ENCODE results near the gene TCERG1L.

DNA sequence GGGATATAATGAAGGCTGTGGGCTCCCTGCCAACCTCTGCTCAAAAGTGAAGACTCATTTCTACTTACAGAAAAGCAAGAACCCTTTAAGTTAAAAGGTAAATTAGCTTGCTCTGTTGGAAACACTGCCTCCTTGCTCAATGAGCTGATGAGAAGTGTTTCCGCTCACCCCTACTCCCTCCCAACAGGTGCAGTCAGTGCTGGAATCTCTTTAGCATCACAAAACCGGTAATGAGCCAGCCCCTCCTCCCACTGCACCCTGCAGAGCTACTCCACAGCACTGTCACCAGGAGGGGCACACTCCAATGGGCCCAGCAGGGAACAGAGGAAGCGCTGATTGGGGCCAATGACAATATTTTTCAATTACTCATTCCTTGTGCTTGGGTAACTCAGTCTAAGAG lies 262.5 kb downstream of the TCERG1L start:
- TF ChIP-seq TAF1 (IDR thresholded peaks at IDR 0.05; ENCODE audit: low read depth) (no peak), MXI1 (conservative IDR thresholded peaks at IDR 0.05; ENCODE audit: poor library complexity, severe bottlenecking) (no peak), EP300 (conservative IDR thresholded peaks at IDR 0.05; ENCODE audit: poor library complexity, severe bottlenecking) (no peak), EZH2 (IDR thresholded peaks at IDR 0.05; ENCODE audit: borderline replicate concordance, insufficient read depth, low read length, poor library complexity, severe bottlenecking) (no peak), POLR2AphosphoS5 (IDR thresholded peaks at IDR 0.05) (no peak), RAD21 (conservative IDR thresholded peaks at IDR 0.05) (no peak)
- TF ChIP-seq, protein P1, sequence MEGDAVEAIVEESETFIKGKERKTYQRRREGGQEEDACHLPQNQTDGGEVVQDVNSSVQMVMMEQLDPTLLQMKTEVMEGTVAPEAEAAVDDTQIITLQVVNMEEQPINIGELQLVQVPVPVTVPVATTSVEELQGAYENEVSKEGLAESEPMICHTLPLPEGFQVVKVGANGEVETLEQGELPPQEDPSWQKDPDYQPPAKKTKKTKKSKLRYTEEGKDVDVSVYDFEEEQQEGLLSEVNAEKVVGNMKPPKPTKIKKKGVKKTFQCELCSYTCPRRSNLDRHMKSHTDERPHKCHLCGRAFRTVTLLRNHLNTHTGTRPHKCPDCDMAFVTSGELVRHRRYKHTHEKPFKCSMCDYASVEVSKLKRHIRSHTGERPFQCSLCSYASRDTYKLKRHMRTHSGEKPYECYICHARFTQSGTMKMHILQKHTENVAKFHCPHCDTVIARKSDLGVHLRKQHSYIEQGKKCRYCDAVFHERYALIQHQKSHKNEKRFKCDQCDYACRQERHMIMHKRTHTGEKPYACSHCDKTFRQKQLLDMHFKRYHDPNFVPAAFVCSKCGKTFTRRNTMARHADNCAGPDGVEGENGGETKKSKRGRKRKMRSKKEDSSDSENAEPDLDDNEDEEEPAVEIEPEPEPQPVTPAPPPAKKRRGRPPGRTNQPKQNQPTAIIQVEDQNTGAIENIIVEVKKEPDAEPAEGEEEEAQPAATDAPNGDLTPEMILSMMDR (IDR thresholded peaks at IDR 0.05; ENCODE audit: poor library complexity, severe bottlenecking) = no peak
- TF ChIP-seq, protein P2, sequence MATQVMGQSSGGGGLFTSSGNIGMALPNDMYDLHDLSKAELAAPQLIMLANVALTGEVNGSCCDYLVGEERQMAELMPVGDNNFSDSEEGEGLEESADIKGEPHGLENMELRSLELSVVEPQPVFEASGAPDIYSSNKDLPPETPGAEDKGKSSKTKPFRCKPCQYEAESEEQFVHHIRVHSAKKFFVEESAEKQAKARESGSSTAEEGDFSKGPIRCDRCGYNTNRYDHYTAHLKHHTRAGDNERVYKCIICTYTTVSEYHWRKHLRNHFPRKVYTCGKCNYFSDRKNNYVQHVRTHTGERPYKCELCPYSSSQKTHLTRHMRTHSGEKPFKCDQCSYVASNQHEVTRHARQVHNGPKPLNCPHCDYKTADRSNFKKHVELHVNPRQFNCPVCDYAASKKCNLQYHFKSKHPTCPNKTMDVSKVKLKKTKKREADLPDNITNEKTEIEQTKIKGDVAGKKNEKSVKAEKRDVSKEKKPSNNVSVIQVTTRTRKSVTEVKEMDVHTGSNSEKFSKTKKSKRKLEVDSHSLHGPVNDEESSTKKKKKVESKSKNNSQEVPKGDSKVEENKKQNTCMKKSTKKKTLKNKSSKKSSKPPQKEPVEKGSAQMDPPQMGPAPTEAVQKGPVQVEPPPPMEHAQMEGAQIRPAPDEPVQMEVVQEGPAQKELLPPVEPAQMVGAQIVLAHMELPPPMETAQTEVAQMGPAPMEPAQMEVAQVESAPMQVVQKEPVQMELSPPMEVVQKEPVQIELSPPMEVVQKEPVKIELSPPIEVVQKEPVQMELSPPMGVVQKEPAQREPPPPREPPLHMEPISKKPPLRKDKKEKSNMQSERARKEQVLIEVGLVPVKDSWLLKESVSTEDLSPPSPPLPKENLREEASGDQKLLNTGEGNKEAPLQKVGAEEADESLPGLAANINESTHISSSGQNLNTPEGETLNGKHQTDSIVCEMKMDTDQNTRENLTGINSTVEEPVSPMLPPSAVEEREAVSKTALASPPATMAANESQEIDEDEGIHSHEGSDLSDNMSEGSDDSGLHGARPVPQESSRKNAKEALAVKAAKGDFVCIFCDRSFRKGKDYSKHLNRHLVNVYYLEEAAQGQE (IDR thresholded peaks at IDR 0.05; ENCODE audit: borderline replicate concordance) = no peak
